ENCODE data around the gene TCF15. TPM values are rescaled to one million over a fixed set of nuclear protein-coding genes. Genes with fewer than 3 reads are reported as not detected.
"Not testable (repeated sequence)": the region's sequence is repeated elsewhere in the genome, so short reads cannot be mapped to it uniquely, and the experiment has no call there.

Gene TCF15
- total RNA-seq, 1 donor from 2014 or later, result not detected

DNA sequence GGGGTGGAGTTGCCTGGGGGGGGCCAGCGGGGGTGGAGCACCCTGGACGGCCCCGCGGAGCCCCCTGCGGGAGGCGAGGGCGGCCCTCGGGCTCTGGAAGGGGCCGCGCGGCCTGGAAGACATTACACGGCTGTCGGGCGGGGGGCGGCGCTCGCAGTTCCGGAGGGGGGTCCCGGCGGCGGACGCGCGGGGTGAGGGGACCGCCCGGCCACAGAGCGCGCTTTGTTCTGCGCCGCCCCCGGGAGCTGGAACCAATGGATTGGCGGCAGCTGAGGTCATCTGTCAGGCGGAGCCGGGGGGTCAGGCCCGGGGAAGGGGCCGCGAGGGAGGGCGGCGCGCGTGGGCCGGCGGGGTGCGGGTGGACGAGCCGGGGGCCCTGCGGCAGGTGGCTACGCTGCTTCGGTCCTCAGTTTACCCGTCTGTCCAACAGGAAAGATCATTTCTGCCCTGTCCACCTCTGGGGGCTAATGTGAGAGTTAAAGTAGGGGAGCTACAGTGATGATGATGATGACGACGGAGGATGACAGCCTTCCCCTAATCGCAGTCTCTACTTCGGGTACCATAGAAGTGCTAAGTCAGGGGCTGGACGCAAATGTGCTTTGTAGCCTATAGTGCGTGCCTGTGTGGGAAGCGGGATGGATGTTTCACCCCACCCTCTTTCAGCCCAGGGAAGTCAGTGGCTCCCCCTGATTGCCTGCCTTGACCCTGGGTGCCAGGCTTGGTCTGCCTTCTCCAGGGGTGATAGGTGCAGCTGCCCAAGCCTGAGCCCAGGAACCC, 32.5 kb upstream of the TCF15 start:
- DNase-seq (ENCODE audit: low read depth), result no peak

DNA sequence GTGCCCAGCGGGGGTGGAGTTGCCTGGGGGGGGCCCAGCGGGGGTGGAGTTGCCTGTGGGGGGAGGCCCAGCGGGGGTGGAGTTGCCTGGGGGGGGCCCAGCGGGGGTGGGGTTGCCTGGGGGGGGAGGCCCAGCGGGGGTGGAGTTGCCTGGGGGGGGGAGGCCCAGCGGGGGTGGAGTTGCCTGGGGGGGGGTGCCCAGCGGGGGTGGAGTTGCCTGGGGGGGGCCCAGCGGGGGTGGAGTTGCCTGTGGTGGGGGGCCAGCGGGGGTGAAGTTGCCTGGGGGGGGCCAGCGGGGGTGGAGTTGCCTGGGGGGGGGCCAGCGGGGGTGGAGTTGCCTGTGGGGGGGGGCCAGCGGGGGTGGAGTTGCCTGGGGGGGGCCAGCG, 31.9 kb upstream of the TCF15 start:
- not testable (repeated sequence) for DNase-seq (ENCODE audit: low read depth)

GRCh38 chr20:641516-641875, 31.4 kb upstream of the TCF15 start:
- DNase-seq (ENCODE audit: low read depth), result no peak

GRCh38 chr20:640674-641515, 30.8 kb upstream of the TCF15 start:
- no peak for DNase-seq (ENCODE audit: low read depth)

- no peak for DNase-seq (ENCODE audit: low read depth)
Measured at GRCh38 chr20:638579-638978, 28.5 kb upstream of the TCF15 start.

- no peak for DNase-seq (ENCODE audit: low read depth)
Measured at GRCh38 chr20:637559-637958, 27.4 kb upstream of the TCF15 start.

DNA sequence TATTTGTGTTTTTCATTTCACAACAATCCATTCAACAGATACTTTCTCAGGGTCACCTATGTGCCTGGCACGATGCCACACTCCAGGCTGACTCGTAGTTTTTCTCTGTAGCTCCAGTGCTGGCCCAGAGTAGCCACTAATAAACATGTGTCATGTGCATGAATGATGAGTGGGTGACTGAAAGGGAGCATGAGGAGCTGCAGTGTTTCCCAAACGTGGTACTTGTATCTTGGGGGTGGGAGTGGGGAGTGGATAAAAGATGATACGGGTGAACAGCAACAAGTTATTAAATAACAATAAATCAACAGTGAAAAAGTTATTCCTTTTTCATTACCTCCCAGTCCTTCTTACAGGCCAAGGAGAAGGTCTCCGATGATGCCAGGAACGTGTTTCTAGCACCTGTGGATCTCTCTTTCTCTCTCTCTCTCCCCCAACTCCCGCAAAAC, 25.8 kb upstream of the TCF15 start:
- DNase-seq (ENCODE audit: low read depth), result no peak

- no peak for DNase-seq (ENCODE audit: low read depth)
Measured at GRCh38 chr20:635028-635892, 25.2 kb upstream of the TCF15 start.

GRCh38 chr20:634148-634925, 24.2 kb upstream of the TCF15 start:
- DNase-seq (ENCODE audit: low read depth), result no peak

DNA sequence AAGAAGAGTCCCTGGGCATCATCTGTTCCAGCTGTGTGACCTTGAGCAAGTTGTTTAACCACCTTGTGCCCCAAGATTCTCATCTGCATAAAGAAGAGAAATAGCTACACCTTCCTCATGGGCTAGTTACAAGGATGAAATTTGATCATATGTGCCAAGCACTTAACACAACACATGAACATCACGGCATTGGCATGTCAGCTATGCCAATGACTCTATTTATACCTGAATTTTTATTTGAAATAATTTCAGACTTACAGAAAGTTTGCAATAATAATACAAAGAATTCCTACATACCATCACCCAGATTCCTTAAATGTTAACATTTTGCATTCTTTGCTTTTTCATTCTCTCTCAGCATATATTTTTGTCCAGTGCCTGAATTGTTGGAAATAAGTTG, 21.0 kb upstream of the TCF15 start:
- DNase-seq (ENCODE audit: low read depth), result no peak

DNA sequence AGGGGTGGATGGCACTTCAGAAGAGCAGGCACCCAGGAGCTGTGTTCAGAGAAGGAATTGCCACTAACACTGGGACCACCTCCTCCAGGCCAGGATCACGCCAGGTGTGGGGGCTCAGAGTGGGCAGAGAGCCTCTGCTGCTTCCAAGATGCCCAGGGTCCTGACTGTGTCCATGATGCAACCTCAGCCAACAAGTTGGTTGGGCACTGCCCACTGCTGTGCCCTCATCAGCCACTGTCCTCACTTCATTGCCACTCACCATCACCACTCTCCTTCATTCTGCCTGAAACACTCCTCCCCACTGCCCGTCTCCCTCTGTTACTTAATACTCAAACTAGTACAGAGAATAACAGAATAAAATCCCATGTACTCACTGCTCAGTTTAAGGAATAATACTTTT, 16.5 kb upstream of the TCF15 start:
- no peak for DNase-seq (ENCODE audit: low read depth)

DNA sequence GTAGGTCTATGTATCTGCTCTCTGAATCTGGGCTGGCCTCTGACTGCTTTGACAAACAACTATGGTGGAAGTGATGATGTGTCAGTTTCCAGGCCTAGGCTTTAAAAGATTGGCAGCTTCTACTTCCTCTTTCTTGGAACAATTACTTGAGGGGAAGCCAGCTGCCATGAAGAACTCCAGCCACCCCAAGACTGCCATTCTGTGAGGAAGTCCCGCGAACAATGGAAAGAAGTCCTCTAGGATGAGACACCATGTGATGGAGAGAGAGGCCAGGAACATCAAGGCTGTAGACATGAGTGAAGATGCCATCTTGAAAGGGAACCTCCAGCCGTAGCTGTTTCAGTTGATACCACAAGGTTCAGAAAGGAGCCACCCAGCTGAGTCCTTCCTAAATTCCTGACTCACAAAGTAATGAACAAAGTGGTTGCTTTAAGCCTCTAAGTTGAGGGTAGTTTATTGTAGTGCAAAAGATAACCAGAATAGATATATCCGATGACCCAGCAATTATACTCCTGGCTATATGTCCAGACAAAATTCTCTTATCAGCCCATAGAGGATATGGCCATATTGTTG, 15.3 kb upstream of the TCF15 start:
- DNase-seq (ENCODE audit: low read depth), result no peak

GRCh38 chr20:623704-624103, 13.6 kb upstream of the TCF15 start:
- no peak for DNase-seq (ENCODE audit: low read depth)

- no peak for DNase-seq (ENCODE audit: low read depth)
Measured at GRCh38 chr20:623021-623420, 12.9 kb upstream of the TCF15 start.

- DNase-seq (ENCODE audit: low read depth), result no peak
Measured at GRCh38 chr20:622161-622560, 12.1 kb upstream of the TCF15 start.

DNA sequence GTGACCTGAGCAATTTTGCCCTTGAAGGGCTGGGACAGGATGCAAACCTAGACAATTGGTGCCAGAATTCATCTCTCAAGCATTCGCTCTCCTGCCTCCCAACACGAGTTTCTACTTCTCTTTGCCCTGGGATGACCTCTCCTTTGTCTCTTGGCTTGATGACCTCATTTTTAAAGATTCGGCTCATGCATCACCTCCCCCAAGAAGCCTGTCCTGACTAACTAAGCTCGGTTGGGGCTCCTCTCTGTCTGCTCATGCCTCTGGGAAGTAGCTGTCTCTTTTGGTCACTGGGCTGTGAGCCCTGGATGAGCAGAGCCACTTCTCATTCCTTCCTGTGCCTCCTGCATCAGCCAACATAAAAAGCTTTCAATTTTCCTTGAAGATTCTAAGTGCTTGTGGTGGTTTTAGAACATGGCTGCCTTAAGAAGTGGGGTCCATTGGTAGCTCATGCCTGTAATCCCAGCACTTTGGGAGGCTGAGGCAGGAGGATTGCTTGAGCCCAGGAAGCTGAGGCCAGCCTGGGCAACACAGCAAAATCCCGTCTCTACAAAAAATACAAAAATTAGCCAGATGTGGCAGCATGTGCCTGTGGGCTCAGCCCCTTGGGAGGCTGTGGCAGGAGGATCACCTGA, 11.1 kb upstream of the TCF15 start:
- no peak for DNase-seq (ENCODE audit: low read depth)

GRCh38 chr20:620246-620645, 10.1 kb upstream of the TCF15 start:
- no peak for DNase-seq (ENCODE audit: low read depth)

- DNase-seq (ENCODE audit: low read depth), result no peak
Measured at GRCh38 chr20:618980-619379, 8.9 kb upstream of the TCF15 start.

- DNase-seq (ENCODE audit: low read depth), result no peak
Measured at GRCh38 chr20:617934-618690, 8.0 kb upstream of the TCF15 start.
